ENCODE data around the gene SOX6.

DNA sequence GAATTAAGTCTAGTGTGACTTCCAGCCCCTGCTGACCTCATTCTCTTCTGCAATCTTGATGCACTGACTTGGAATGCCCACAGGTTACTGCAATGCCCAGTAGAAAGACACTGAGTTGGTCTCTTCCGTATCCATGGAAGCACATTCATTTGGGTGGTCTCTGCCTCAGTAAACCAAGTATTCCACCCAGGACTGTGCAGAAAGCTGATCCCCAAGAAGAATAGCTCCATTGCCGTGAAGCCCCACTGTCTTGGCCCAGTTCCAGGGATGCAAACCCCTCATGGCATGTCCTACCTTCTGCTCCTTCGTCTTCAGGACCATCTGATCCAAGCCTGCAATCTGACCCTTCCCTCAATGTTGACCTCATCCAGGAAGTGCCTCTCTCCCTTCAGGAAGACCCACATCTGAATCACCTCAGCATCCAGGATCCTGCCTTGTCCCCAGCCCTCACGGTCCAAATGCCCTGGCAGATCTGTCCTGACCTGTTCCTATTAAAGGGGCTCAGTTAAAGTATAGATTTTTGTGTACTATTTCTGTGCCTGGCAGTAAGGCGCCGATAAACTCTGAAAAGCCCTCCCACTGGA is 425.8 kb downstream of the SOX6 start:
- TF ChIP-seq CTCF (IDR thresholded peaks at IDR 0.05; ENCODE audit: insufficient read depth, low read depth, low read length) (no peak), EZH2 (IDR thresholded peaks at IDR 0.05; ENCODE audit: insufficient read depth, low read length) (no peak)

Measured in astrocyte (in vitro differentiated cells and primary cell).